Measurements from ENCODE around the gene ARHGEF3.
"Not testable (repeated sequence)": the region's sequence is repeated elsewhere in the genome, so short reads cannot be mapped to it uniquely, and the experiment has no call there.

ARHGEF3 gene

DNA sequence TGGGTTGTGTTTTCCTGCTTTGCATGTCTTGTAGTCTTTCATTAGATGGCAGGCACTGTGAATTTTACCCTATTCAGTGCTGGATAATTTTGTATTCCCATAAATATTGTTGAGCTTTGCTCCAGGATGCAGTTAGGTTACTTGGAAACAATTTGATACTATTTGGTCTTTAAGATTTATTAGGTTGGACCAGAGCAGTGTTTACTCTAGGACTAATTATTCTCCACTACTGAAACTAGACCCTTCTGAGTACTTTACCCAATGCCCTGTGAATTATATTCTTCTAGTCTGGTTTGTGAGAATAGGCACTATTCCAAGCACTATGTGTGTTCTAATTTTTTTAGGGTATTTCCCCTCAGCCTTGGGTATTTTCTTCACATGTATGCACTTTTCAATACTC lies 80.9 kb downstream of the ARHGEF3 start:
- no peak for DNase-seq

DNA sequence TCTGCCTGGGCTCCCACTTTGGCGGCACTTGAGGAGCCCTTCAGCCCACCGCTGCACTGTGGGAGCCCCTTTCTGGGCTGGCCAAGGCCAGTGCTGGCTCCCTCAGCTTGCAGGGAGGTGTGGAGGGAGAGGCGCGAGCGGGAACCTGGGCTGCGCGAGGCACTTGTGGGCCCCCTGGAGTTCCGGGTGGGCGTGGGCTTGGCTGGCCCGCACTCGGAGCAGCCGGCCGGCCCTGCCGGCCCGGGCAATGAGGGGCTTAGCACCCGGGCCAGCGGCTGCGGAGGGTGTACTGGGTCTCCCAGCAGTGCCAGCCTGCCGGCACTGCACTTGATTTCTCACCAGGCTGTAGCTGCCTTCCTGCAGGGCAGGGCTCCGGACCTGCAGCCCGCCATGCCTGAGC lies 82.9 kb downstream of the ARHGEF3 start:
- not testable (repeated sequence) for DNase-seq

DNA sequence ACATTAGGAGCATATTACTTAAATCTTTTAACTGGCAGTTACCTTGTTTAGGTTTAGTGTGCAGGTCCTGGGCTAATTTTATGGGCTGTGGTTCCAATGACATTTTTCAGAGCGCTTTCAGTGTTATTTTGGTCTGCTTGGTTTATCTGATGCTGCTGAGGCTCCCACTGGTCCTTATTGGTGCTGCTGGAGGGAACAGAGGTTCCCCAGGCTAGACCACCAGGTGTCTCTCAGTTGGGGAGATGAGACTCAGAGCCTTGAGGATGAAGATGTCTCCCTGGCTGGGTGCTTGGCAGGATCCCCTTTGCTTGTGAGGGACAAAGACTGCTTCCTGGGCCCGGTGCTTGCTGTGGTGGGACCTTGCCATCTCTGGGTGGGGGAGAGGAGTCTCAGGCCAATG lies 90.4 kb downstream of the ARHGEF3 start:
- no peak for DNase-seq

DNA sequence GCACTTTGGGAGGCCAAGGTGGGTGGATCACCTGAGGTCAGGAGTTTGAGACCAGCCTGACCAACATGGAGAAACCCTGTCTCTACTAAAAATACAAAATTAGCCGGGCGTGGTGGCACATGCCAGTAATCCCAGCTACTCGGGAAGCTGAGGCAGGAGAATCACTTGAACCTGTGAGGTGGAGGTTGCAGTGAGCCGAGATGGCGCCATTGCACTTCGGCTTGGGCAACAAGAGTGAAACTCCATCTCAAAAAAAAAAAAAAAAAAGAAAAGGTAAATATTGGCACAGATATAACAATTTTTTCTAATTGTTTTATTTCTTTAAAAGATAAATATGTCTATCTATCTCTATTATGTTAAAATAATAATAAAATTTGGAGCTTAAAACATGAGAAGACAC lies 94.3 kb downstream of the ARHGEF3 start:
- not testable (repeated sequence) for DNase-seq

DNA sequence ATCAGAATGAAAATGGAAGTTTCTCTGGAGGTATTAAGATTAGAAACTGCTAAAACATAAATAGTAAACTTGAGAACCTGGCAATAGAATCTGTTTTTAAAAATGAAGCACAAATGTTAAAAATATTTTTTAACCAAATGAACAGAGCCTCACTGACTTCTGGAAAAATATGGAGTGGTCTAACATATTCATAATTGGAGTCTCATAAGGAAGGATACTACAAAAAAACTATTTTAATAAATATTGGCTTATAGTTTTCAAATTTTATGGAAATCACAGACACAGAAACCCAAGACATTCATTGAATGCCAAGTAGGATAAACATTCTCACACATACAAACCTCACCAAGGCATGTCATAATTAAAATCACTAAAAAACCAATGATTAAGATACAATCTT lies 95.1 kb downstream of the ARHGEF3 start:
- no peak for DNase-seq

DNA sequence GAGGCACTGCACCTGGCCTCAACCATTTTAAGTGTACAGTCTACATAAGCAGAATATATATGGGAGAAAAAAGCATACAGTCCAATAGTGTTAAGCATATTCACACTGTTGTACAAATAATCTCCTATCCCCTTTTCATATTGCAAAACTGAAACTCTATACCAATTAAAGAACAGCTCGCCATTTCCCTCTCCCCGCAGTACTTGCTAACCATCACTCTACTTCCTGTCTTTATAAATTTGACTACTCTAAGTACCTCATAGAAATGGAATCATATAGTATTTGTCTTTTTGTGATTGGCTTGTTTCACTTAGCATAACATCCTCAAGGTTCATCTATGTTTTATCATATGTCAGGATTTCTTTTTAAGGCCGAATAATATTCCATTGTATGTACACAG lies 97.0 kb downstream of the ARHGEF3 start:
- DNase-seq = no peak

DNA sequence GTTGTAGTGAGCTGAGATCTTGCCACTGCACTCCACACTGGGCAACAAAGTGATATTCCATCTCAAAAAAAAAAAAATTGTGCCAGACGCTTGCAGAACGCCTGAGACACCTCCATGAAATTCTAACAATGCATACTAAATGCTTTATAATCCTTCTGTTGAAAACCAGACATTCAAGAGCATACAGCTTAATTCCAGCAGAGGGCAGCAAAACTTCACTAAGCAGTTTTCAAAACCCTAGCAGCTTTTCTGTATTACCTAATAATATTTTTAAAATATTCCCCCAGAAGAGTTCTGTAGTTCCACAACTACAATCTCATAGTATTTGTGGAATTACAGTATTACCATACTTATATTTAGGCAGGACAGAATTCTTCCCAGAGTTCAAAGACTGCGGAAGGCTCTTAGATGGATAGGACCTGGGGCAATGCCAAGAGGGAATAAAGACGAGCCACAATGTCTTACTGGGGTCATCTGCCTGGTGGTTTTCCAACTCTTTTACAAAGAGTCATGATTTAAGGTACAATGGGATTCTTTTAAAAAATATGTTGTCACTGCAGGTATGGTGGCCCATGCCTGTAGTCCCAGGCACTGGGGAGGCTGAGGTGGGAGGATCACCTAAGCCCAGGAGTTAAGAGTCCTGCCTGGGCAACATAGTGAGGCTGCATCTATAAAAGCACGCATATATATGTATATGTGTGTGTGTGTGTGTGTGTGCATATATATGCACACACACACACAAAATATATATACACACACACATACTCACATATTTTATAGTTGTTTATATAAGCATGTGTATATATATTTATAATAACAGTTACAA lies 99.0 kb downstream of the ARHGEF3 start:
- peak; percentile 58 for DNase-seq

DNA sequence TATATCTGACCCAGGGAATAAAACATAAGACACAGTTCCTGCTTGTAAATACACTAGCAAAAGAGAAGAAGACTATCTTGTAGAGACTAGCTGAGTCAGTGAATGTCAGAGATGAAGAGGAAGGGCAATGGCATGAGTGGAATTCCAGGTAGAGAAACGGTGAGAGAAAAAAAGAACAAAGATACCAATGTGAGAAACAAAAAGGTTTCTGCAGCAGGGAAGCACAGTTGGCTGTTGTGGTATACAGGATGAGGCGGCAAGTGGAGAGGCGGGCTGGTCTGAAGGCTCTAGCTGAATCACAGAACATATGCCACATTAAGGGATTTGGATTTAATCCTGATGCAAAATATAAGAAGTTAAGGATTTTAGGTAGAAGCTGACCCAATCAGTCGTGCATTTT lies 101.6 kb downstream of the ARHGEF3 start:
- DNase-seq = no peak

DNA sequence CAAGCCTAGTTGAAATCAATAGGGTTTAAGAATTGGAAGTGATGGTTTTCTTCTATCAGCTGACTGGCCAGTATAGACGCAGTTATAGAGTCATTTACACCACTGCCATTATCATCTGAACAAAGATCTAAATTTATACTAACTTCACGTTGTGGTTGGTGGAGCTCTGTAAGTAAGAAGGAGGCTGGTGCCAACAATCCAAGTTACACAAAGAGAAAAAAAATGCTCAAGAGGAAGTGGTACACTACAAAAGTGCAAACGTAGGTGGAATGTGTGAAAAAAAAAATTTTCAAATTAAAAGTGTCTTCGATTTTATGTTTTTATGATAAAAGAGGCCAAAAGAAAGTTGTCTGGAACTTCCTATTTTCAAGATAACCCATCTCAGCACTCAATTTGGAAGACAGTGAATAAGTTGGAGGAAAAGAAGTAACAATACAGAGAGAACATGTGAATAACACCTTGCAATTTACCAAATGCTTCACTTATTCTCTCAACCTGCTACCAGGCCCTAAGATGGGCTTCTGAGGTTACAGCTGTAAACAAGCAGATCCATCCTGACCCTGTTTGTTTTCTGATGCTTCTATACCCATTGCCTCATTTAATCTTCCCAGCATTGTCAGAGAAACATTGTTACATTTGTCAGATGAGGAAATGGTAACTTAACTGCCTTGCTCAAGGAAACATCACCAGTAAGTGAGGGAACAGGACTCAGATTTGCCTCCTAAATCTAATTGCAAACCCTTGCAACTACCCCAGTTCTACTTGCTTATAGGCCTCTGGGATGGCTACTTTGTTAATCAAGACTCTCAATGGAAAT lies 106.7 kb downstream of the ARHGEF3 start:
- no peak for DNase-seq

DNA sequence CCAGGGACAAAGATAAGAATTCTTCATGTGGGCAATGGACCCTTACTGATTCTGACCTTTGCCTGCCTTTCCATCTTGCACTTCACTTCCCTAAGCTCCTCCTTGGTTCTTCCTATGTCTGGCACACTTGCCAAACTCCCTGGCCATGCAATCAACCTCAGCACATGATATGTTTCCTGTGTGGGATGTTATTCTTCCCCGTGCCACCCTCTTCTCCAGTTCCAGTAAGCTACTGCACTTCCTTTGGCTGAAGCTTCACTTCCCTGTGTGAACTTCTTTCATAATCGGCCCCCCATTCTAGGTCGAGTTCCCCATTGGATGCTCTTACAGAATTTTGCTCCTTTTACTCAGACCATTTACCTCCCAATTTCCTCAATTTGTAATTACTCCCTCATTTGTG lies 108.0 kb downstream of the ARHGEF3 start:
- DNase-seq = no peak

DNA sequence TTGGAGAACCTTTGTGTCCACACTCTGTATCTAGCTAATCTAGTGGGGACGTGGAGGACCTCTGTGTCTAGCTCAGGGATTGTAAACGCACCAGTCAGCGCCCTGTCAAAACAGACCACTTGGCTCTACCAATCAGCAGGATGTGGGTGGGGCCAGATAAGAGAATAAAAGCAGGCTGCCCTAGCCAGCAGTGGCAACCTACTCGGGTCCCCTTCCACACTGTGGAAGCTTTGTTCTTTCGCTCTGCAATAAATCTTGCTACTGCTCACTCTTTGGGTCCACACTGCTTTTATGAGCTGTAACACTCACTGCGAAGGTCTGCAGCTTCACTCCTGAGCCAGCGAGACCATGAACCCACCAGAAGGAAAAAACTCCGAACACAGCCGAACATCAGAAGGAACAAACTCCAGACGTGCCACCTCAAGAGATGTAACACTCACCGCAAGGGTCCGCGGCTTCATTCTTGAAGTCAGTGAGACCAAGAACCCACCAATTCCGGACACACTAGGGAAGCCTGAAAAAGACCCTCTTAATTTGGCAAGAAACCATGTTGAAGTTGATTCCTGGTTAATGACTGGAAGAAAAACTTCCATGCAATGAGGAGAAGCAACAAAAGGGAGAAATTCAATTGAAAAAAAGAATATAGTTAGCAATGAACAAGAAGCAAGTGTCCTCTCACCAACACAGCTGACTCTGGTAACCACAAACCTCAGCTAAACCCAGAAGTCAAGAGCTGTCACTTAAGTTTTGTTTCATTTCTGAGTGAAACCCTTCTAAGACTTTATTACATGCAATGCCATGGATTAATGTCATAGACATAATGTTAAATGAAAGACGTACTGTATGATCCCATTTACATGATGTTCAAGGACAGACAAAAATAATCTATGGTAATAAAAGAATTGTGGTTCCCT lies 109.0 kb downstream of the ARHGEF3 start:
- DNase-seq = peak; percentile 21

DNA sequence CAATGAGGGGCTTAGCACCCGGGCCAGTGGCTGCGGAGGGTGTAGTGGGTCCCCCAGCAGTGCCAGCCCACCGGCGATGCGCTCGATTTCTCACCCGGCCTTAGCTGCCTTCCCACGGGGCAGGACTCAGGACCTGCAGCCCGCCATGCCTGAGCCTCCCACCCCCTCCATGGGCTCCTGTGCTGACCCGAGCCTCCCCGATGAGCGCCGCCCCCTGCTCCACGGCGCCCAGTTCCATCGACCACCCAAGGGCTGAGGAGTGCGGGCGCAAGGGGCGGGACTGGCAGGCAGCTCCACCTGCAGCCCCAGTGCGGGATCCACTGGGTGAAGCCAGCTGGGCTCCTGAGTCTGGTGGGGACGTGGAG lies 109.8 kb downstream of the ARHGEF3 start:
- not testable (repeated sequence) for DNase-seq

DNA sequence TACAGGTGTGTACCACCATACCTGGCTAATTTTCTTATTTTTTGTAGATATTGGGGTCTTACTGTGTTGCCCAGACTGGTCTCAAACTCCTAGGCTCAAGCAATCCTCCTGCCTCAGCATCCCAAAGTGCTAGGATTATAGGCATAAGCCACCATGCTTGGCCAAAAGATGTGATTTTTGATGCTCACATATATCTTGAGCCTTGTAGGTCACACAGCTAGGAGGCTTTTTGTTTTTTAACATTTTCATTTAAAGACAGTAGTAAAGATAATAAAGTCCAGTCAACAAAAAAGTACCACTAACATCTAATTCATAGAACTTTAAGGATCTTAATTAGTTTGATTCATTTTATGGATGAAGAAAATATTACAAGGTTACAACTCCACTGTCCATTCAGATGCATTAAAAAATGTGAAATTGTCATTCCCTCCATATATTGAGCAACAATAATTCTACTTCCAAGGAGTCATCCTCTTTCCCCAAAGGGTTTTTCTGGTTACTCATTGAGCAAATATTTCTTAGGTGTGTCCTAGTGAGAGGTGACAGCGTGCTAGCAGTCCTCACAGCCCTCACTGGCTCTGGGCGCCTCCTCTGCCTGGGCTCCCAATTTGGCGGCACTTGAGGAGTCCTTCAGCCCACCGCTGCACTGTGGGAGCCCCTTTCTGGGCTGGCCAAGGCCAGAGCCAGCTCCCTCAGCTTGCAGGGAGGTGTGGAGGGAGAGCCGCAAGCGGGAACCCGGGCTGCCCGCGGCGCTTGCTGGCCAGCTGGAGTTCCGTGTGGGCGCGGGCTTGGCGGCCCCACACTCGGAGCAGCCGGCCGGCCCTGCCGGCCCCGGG lies 110.4 kb downstream of the ARHGEF3 start:
- DNase-seq = no peak

DNA sequence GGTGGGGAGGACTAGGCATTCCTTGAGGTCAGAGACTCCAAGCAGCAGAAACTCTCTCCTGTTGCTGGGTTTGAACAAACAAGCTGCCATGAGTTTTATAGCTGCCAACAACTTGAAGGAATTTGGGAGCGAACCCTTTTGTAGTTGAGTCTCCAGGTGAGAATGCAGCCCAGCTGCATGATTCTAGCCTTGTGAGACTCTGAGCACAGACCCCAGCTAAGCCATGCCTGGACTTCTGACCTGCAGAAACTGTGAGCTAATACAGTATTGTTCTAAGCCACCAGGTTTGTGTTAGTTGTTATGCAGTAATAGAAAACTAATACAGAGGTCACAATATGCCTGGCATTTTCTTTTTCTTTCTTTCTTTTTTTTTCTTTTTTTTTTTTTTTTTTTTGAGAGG lies 112.4 kb downstream of the ARHGEF3 start:
- DNase-seq = no peak

DNA sequence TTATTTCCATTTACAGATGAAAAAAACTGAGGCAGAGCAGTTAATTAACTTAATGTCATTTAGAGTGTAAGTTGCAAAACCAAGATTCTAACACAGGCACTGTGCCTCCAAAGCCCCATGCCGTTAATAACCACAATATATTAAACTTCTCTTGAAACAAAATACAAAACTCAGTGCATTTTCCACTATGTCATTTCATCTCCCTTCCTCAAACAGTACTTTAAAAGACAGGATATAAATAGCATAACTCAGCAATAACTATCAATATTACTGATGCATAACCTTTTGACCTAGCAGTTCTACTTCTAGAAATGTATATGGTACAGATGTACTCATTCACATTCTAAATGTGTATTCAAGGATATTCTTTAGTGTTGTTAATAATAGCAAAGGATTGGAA lies 113.6 kb downstream of the ARHGEF3 start:
- no peak for DNase-seq

DNA sequence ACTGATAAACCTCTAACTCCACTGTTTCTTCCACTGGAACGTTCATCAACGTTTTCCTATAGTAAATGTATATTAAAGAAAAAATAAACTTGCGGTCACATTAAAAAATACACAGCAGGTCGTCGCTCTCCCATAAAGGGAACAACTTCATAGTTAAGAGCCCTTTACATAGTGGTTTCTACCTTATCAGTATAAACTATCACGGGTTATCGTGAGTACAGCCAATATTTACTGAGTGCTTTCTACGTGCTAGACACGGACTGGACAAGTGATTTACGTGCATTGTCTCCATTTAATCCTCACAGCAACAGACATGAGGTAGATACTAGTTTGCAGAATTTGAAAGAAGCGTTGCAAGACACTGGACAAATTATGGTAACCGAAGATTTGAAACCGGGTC lies 117.7 kb downstream of the ARHGEF3 start:
- no peak for DNase-seq

DNA sequence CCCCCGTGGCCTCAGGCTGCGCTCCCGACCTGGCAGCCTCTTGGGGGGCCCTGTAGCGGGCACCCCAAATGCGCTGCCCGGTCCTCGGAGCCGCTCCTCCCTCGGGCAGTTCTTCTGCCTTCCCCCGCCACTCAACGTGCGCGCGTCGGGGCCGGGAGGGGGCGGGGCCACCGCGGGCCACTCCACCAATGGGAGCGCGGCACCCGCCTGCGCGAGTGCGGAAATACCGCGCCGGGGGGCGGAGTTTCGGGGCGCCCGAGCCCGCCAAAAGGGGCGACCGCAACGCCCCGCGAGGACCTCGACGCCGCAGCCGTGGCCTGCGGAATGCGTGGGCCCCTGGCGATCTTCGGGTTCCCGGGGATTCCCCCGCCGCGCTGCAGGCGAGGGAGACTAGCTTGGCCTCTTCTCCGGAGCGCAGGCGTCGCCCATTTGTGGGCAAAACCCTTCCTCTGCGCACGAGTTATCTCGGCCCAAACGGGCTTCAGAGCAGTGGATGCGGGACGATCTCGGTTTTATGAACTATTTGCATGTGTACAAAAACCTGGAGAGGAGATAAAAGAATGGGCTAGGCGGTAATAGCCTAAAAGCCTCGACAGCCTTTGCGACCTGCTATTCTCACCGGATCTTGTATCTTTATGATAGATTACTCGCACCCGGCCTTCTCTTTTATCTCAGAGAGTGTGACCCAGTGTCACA lies 118.5 kb downstream of the ARHGEF3 start, which contains the start of gene TASOR:
Gene TASOR, minus strand, starts transcription at position 144 of the 696 bp plus-strand sequence. CDS start 259 bp downstream, outside the sequence.
- DNase-seq = peak; percentile 83

DNA sequence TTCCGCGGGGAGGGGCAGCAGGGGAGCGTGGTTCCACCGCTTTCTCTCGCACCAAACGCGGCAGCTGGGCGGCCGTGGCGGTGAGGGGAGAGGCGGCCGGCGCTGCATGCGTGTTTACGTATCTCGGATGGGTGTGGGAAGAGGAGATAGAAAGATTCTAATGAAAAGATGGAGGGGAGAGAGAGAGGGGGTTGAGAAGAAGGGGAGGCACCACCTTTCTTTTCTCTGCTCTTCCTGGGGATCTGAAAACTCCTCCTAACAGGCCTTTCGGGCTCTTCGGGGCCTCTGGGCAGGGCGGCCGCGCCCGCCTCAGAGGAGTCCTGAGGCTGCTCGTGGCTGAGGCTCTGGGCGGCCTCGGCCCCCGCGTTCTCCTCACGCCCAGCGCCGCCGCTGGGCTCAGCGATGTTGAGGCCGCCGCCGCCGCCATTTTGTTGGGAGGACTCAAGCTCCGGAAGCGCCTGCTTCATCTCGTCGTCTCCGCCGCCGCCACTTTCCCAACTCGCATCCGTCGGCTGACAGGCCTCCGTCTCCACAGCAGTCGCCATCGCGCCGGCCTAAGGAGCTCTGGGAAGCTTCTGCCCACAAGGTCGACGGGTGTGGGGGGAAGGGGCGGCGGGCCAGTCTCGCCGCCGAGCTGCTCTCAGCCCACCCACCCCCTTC lies 119.2 kb downstream of the ARHGEF3 start:
- DNase-seq = peak; percentile 70

DNA sequence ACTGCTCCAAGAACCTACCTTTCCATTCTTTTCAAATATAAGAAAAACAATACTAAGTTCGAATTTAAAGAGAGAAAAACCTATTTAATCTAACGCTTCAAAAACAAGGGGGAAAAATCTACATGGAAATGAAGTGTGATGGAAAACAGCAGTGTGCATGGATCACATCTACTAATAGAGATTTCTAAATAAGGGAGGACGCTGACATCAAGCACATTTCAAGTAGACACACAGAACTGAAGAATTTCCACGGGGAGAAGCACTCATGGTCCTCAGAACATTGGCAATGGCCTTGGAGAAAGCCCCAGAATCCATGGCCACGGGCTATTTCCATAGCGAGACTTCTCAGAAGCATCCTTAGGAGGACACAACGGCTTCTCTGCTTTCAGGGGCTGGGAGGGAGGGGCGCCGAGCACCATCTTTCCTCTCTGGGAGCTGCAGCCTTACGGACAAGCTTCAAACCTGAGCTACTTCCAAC lies 119.7 kb downstream of the ARHGEF3 start:
- DNase-seq = no peak

DNA sequence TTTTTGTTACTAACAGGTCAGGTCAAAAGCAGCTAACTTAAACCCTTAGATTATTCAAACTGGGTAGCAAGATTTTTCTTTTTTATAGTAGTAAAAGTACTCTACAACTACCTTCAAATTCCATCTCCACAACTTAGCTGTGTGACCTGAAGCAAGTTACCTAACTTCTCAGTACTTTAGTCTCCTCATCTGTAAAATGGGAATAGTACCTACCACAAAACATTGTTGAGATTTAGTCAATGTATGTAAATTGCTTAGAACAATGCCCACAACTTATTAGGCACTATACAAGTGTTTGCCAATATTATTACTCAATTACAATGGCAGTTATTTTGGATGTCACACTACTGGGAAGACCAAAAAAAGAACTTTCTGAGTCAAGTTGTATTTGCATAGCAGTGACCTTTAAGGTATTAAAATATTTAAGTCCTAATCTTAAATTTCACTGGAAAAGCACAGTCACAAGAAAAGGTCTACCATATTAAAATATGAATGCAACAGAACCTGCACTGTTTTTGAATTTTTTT lies 121.6 kb downstream of the ARHGEF3 start:
- DNase-seq = no peak
